NCI-H345 treated with DMSO at 0.1 percent for 48 hours (cell line): ENCODE data around the gene IGF1R.

Experiments
- DNase-seq: peaks from one replicate; lab custom pipeline; 2025; ENCODE audit not compliant: unreplicated experiment; lab: John Stamatoyannopoulos, UW

The IGF1R gene

DNA sequence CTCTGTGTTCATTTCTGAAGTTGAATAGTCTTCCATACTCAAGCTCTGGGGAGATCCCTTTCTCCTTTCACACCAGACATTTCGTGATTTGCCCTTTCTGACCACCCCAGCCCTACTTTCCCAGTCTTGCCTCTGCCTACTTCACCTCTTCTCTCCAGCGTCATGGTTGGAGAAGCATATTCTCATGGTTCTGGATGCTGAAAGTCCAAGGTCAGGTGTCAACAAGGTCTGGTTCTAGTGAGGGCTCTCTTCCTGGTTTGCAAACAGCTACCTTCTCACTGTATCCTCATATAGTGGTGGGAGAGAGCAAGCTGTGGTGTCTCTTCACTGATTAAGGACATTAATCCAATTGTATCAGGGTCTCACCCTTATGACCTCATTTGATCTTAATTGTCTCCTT lies 169.4 kb downstream of the IGF1R start:
- DNase-seq, result no peak

DNA sequence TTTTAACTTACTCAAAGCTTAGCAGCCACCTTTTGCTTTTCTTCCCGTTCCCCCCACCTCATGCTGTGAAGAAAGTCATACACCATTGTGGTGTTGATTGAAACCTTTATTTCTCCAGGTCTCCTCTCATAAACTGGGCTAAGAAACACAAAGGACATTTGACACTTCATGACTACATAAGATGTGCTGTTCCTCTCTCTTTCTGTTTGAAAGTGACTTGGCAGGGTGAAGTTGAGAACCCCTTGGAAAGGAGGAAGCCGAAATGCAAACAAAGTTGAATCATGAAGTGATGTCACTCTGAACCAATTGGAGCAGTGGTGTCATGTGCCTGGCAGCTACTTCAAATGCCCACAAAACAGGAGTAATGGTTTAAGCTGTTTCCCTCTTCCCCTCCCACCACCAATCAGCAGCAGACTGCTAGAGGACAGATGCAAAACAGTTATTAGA lies 174.7 kb downstream of the IGF1R start:
- DNase-seq, result no peak

DNA sequence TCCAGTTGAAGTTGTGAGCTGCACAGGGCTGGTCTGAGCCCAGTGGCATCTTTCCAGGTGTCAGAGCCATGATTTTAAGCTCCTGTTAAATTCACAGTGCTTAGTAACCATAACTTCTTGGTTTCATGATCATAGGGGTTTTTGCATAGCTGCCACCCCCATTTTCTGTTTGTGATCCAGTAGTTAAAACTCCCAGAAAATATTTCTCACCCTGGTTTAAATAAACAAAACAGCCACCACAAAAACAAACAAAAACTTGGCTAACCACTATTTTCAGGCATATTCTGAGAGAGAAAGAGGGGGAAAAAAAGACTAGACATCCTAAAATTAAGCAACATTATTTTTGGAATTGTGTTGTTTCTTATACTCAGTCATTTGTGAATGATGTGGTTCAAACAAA lies 175.3 kb downstream of the IGF1R start:
- no peak for DNase-seq

DNA sequence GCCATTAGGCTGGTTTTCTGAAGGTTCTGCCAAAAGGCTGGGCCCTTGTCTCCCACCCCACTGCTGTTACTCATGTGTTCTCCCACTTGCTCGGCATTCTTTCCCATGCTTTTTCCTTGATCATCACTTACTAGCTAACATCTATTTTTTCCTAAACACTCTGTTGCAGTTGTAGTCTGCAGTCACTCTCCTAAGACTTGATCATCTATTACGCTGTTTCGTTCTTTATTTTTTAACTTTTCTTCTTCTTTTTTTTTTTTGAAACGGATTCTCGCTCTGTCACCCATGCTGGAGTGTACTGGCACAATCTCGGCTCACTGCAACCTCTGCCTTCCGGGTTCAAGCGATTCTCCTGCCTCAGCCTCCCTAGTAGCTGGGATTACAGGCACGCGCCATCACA lies 176.3 kb downstream of the IGF1R start:
- no peak for DNase-seq

DNA sequence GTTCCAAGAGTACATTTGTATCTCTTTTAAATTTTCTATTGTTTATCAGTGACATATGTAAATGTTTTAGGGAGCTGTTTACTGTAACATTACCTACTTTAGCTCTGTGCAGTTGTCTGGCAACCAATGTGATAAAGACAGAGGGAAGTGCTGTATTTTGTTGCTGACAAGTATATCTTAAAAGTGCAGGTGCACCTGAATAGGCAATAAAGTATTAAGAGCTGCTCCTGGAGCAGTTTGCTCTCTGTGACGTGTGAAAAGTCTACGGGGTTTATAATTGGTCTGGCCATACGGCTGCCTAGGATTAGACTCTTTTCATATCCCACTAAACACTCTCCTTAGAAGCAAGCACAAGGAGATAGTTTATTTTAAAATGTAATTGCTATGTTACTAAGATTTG lies 178.3 kb downstream of the IGF1R start:
- DNase-seq, result no peak

DNA sequence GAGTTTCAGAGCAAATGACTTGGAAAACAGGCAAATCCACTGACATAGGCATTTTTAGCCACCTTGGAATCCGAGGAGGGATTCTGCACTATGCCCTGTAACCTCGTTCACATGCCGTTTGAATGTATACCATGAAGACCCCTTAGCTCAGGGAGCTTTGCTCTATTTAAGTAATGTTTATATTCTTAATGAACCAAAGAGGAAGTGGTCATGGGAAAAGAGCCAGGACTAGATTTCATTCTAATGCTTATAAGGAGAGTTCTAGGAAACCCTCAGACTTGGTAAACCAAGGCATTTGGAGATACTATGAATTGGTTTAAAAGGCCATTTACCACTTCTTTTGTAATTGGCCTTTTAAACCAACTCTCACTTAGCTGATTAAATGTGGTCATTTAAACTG lies 178.9 kb downstream of the IGF1R start:
- DNase-seq, result no peak

DNA sequence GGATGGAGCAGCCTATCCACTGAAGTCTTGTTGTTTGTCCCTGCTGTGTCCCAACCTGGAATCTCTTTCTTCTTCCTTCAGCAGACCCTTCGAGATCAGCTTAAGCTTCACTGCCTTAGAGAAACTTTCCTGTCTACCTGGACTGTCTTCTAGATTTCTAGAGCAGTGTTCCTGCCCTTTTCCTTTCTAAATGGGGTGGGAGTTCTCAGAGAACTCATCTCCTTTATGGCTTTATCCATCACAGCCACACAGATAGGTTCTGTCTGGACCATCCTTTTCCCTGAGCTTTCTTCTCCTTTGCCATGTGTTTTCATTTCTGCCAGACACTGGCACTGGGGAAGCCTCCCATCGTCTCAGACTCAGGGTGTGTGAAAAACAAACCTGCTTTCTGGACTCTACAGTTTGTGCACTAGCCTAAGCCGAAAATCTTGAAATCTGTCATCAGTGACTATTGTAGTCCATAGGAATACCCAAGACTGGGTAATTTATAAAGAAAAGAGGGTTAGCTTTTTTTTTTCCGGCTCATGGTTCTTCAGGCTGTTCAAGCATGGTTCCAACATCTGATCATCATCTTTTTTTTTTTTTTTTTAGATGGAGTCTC lies 181.8 kb downstream of the IGF1R start:
- no peak for DNase-seq

DNA sequence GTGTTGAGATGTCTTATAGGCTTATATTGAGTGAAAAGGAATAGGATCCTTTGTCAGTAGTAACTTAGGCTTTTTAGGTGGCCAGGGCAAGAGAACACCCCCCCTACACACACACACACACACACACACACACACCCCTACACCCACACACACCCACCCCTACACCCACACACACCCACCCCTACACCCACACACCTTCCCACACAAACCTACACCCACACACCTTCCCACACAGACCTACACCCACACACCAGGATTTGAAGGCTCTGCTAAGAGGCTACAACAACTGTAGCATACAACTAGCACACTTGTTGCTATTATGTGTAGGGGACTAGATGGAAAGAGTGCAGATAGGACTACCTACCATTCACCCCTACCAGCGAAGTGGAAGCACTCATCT lies 186.6 kb downstream of the IGF1R start:
- DNase-seq, result no peak

DNA sequence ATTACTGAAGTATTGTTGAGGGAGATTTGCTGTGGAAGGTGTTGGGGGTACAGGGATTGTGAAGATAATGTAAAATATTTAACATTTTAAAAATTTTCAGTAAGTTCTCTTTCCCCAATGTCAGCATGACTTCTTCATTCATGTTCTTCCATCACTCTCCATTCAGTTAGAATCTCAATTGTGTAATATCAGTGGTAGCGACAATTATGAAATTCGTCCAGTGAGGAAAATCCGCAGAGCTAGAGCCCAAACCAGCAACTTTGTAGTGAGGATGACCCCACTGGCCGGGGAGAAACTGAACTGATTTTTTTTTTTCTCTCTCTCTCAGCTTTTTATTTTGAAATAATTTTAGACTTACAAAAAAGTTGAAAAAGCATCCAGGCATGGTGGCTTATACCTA lies 187.5 kb downstream of the IGF1R start:
- no peak for DNase-seq

DNA sequence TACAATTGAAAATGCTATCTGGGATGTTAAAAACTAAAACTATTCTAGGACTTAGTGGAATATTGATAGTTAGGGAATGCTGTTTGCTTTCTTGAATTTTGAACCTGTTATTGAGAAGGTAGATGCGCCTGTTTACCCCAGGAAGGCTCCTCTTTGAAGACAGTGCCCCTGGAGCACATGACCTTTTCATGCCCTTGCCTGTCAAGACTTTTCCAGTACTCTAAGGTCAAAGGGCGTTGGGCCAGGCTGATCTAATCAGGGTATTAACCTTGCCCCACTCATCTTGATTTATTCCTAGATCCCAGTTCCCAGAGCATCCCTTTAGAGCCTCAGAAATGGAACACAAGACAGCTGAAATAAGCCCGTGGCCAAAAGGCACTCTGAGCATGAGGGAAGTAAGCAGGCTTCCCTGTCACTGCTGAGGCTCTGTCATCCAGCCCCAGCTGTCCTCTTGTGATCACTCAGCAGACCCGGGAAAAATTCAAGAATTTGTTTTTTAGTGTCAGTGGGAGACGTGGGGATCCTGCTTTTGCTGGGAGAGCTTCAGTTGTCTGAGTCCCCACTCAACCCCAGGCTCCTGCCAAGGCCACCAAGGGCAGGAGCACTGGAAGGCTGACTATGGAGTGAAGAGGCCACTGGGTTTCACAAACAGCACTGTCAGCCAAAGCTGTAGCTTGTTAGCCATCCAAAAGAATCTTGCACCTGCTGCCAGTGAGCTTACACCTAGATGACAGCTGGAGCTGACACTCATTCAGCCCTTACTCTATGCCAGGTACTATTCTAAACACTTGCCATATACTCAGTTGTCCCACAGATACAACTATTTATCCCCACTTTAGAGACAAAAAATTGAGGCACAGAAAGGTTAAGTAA lies 190.3 kb downstream of the IGF1R start:
- no peak for DNase-seq

DNA sequence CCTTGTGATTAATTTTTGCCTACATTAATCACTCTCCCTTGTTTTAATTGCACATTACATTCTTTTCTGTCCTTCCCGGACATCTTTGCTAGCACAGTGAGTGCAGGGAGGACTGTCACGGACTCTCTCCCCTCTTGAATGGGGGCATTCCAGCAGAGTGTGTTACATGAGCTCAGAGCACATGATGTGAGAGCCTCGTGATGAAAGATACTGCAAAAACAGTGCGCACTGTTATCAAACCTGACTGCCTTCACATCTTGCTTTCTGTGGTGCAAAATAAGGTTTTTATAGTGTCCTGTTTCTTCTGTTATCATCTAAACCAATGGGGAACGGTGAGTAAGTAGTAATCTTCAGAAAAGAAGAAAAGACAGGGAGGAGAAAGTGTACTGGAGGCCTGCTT lies 191.7 kb downstream of the IGF1R start:
- no peak for DNase-seq

DNA sequence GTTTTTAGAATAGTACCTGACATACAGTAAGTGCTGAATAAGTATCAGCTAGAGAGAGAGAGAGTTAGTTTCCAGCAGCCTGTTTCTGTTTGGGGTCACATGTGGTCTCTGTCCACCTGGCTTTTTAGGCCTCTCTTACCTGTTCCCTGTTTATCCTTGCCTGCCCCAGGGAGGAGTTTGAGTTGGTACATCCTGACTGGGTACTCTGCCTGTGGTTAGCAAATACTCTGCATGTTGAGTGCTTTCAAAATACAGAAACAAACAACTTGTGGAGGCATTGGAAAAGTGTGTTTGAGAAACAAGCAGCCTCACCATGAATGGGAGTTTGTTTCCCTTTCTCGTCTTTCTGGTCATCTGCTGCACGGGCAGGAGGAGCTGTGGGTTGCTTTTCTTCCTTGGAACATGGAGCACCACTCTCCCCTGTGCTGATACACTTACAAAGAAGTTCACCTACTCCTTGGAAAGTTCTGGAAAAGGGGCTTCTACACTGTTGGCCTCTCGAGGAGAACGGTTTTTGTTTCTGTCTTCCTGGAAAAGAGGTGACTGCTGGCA lies 193.2 kb downstream of the IGF1R start:
- DNase-seq, result no peak

DNA sequence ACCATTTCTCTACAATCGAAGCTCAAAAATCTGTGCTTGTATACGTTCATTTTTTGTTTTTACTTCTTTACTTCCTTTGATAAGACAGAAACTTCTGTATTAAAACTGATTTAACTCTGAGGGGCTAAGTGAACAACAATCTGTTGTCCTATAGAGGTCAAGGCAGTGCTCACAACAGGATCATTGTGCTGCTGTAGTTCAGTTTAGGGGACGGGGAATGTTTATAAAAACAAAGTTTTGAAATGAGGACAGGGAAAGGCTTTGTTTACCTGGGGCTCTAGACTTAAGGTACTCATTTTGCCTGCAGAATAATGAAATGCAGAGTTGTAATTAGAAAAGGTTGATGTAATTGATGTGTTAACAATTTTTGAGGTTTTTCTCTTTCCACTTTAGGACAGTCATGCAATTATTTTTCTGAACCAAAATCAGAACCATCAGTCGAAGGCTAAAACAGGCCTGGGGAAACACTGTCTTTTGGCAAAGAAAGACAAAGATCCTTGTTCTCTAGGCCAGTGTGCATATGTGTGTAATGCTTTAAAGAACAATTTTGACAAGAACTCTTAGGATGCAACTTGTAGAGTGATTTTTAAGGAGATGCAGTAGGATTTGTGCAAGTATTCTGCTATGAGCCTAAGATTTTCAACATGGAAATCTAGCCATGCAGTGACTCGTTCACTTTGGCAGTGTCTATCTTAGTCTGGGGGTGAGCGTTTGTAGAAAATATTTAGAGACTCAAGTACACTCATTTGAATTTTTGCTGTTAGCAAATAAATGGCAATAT lies 194.0 kb downstream of the IGF1R start:
- no peak for DNase-seq

DNA sequence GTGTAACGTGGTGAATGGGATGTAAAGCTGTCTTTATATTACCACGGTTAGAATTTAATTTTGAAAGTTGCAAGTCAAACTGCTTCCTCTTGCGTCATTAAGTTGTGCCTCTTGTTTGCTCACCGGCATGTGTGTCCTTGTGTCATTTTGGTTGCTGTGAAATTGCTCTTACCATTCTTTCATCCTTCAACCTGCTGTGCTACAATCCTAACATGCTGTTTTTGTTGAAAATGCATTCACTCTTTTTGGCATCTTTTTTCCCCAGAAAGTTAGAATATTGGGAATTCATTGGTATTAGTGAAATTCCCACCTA lies 194.6 kb downstream of the IGF1R start:
- DNase-seq, result no peak

DNA sequence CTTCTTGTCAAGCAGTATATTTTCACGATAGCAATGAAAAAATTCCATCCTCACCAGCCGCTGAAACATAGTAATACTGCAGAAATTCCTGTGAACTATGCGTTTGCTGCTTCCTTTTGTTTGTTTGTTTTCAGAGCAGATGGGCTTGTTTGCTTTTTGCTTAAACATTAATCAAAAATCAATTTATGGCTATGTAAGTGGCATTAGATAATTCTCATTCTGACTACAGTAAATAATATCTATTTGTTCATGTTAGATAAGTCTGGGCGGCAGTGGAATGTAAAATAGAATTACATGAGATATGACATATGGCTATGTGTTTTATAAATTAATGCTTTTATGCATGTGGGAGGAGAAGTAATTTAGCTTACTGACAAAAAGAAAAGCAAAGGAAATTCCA lies 195.5 kb downstream of the IGF1R start:
- no peak for DNase-seq

DNA sequence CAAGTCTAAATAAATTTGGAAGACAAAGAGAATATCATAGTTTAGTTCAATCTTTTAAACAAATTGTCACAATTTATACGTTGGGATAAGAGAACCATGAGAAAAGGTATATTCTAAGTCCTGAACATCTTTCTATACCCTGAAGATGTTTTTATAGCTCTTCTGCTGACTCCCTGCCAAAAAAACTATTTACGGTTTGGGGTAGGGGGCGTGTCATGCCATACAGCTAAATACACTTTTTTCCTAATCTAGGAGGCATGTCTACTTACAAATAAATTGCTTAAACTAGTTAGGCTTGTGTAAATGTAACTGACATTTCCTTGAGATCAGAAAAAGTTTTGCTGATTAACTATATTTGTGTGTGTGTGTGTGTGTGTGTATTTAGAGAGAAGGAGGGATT lies 195.9 kb downstream of the IGF1R start:
- DNase-seq, result no peak

DNA sequence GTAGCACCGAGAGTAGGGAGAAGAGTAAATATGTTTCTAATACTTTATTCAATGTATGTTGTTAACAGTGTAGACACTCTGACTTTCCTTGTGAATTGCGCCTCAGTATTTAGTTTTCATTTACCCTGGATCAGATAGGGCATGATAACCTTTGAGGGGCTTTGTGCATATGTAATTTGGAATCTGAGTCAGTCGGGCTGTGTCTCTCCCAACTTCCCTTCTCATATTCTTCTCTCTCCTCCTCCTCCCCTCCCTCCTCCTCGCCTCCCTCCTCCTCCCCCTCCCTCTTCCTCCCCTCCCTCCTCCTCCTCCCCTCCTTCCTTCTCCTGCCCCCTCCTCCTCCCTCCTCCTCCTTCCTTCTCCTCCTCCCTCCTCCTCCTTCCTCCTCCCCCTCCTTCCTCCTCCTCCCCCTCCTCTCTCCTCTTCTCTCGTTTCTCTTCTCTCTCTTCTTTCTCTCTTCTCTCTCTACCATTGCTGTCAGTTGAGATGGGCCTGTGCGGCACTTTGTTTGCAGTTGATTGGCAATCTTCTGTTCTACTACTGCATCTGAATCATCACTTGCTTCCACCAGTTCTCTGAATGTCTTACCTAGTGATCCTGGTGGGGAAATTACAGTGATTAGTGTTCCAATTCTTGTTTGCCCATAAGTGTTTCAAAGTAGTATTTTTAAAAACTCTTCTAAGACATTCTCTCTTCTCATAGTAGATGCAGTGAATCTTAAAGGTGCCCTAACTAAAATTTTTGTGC lies 197.0 kb downstream of the IGF1R start:
- DNase-seq, result no peak

DNA sequence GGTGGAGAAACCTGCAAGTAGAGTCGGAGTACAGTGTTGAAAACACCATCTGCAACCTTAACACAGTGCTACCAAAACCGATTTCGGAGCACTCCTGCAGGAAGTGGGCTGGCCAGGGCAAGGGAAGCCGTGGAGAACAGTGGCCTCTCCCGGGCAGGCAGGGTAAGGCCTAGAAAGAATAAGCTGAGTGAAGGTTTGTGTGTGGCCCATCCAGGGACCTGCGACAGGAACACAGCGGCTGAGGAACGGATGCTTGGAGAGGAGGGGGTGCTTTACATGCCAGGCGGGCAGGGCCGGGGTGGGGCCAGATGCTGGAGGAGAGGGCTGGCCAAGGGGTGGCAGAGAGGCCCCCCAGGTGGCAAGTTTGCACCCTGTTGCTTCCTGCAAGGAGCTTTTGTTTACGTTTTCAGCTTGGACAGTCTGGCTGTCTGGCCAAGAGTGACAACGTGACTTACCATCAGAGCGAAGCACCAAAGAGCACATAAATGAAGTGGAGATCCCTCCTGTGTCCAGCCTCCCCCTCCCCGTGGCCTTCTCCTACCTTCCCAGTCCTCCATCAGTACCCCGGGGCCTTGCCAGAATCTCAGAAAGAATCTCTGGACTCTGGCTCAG lies 202.7 kb downstream of the IGF1R start:
- DNase-seq, result peak; percentile 27

DNA sequence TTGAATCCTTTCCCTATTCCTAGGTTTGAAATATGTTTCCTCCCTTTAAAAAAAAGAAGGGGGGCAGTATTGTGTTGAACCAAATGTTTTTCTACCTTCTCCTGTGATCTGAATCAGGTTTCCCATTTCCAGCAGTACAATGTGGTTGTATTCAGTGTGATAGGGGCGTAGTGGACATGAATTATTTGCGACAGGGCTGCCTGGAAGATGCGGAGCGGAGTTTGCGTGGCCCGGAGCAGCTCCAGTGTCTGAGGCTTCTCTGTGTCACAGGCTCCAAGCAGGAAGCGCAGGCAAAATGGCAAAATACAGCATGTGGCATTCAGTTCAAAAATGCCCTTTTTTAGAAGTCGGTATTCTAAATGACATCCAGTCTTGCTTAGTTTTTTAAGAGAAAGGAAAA lies 204.8 kb downstream of the IGF1R start:
- DNase-seq, result peak; percentile 29

DNA sequence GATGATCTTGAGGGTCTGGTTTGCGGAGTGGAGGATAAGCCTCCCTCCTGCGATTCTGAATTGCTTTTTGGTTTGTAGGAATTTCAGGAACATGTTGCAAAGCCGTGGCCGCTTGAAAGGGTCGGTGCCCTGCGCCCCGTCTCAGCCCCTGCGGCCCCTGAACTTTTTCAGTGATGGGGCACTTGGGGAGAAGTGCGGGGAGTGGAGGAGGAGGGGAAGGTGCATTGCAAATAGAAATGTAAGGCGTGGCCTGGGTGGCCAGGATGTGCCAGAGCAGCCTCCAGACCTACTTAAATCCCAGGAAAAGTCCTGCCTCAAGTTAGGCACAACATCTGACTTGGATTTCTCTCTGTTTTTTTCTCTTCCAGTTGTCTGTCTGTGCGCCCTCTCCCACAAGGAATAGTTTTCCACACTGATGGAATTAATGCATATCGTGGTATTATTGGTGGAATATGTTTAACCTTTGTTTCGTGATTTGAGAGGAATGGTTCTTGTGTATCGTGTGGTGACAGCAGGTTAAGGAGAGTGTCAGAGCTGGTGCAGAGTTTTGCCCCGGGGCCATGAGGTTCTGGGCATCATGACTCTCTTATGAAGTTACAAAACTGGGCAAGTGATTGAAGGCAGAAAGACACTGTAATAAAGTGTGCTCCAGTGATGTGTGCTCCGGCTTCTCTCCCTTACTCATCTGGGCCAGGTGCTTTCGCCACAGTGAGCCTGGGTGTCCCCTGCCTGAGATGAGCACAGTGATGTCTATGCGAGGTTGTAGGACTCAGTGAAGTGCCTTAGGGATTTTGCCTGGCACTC lies 205.5 kb downstream of the IGF1R start:
- DNase-seq, result no peak
